Inferior parietal cortex (tissue), 1 donor: ENCODE data around the gene SLC6A3.
"Not testable (repeated sequence)": the region's sequence is repeated elsewhere in the genome, so short reads cannot be mapped to it uniquely, and the experiment has no call there.

Source experiments
- DNase-seq: peaks from one replicate; pipeline ENCODE4 v3.0.0-alpha.2; 2016; ENCODE audit errors: extremely low spot score

Gene SLC6A3

DNA sequence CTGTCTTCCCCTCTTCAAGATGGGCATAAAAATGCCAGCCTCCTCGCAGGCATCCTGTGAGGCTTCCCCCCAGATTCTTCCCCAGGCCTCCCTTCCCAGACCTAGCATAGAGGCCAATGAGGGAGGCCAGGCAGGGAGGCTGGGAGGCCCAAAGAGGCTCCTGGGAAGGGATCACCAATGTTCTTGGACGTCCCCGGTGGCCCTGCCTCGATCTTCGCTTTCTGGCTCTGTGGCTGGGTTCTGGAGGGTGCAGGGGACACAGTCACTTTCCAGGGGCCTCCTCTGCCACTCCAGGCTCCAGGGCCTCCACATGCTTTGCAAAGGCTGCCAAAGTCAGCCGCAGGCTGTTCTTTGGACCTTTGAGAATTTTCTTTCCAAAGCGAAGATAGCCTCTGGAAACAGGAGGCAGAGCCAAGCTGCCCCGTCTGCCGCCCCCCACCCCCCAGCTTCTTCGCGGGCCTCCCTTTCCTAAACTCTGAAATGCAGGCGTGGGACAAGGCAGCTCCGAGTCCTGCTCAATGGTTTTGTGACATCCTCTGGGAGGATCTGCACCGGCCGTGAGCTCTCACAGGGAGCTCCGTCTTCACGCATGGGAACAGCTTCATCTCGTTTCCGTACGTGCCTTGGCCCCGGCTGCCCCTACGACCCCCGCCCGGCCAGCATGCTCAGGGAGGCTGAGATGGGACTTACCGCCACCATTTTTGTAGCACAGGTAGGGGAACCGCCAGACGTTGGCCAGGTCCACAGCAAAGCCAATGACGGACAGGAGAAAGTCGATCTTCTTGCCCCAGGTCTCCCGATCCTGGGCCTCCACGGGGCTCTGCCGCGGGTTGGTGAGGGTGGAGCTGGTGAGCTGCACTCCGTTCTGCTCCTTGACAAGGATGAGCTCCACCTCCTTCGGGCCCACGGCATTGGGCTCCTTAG lies 2.8 kb downstream of the SLC6A3 start:
- no peak for DNase-seq

DNA sequence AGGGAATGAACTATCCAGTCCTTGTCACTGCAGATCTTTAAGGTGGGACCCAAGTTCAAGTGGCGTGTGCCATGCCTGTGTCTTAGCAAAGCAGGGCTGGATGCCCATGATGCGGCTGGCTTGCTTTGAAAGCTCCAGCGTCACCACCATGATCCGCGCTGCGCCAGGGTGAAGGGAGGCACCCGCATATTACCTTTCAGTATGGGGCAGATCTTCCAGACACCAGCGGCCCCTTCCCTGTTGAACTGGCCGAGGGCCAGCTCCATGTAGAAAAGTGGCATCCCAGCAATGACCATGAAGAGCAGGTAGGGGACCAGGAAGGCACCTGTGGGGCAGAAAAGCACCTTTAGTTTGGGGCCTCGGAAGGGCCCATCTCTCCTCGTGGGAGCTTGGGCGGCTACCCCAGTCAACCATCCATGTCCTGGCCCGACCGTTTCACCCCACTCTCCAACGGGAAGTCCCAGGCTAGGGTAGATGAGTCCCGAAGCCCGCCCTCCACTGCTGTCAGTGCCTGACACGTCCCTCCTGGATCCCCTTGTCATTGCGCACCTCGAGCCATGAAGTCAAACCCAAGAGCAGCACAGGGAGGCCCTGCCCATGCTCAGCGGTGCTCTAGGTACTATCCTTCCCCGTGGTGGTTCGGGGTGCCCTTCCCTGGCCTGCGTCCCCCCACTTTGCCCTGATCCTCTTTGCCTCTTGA lies 3.9 kb downstream of the SLC6A3 start:
- DNase-seq: no peak

DNA sequence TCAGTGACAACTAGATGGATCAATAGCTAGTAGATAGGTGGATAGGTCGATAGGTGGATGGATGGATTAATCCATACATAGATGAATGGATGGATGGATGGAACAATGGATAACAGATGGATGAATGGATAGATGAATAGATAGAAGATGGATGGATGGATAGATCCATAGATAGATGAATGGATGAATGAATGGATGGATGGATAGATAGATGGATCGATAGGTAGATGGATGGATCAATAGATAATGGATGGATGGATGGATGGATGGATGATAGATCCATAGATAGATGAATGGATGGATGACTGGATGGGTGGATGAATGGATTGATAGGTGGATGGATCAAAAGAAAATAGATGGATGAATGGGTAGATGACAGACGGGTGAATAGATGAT lies 5.1 kb downstream of the SLC6A3 start:
- no peak for DNase-seq

DNA sequence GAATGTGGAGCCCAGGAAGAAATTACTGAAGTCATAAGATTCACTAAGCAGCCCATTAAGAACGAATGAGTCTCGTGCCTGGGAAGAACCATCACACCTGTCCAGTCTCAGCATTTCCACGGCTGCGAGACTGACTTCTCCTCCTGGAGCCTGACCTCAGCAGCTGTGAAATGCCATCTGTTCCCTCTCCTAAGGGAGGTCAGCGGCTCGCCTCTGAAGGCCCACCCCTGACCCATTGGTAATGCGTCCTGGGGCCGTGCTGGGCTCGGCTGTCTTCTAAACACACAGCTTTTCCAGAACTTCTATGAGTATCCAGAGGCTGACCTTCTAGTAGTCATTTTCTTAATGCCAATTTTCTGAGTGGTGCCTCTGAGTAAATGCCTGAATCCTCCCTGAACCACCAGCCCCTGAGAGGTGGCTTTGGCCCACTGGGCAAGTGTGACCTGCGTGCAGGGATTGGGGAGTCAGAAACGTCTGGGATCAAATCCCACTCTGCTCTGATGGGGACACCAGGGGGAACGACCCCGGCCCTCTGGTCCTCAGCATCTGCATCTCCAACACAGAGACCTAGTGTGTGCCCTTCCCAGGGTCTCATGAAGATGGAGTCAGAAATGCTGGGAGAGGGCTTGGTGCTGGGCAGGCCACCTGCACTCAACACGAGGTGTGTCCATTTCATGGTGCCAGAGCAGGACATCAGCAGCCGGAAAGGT lies 5.7 kb downstream of the SLC6A3 start:
- DNase-seq: no peak

DNA sequence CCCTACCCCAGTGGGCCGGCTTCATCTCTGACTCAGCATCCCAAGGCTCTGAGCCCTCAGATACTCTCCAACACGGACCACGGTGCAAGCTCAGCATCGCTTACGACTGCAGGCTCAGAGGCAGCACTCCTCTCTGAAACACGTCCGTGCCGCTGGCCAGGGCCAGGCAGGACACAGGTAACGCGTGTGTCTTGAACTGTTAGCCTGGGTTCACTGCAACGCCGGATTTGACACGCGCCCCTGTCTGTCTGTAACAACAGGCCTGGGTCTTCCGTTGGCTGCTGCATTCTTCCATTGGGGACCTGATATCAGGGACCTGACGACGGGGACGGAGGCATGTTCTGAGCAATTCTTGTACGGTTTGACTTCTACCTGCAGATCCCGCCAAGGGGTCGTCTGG lies 6.4 kb downstream of the SLC6A3 start:
- no peak for DNase-seq

DNA sequence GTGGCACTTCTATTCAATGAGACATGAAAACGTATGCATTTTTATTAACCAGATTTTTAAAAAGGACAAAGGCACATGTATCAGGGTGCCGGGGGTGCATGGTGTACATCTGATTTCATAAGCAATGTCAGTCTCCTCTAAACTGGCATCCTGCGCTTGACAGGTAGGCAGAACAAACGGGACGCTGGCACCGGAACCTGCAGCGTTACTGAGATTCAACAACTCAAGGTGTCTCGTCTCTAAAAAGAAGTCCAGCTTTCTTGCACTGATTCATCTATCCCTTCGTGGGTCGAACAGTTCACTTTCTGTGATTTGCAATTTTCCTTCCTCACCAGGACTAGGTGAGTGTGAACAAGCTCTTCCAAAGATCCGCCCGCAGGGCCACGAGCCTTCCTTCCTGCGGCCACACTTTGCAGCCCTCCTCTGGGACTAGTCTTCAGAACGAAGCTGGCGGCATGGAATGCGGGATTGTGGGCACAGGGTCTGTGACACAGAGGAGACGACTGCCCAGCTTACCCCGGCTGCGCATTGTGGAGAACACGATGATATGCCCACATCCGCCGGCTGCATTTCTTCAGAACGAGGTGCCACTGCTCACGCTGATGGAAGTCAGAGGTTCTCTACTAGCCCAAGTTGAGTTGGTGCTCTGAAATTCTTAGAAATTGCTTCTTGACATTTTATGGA lies 7.2 kb downstream of the SLC6A3 start:
- no peak for DNase-seq

DNA sequence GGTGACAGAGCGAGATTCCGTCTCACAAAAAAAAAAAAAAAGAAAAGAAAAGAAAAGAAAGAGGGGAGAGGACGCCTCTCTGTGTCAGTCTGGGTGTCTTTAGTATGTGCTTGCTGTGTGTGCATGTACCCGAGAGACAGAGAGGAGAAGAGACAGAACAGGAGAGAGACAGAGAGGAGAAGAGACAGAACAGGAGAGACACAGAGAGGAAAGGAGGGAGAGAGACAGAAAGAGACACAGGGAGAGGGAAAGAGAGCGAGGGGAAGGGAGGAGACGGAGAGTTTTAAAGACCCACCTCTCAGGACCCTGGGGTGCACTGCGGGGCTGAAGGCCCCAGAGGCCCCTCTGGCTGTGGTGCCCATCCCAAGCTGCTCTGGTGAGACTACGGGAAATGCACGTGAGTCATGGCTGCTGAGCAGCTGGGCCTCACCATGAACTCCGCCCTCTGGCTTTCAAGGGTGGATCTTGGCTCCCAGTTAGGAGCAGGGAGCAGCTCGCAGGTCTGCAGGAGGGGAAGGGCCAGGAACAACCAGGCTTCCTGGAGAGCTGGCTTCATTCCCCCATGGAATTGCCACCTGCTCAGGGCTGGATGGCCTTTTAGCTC lies 7.9 kb downstream of the SLC6A3 start:
- DNase-seq: no peak

DNA sequence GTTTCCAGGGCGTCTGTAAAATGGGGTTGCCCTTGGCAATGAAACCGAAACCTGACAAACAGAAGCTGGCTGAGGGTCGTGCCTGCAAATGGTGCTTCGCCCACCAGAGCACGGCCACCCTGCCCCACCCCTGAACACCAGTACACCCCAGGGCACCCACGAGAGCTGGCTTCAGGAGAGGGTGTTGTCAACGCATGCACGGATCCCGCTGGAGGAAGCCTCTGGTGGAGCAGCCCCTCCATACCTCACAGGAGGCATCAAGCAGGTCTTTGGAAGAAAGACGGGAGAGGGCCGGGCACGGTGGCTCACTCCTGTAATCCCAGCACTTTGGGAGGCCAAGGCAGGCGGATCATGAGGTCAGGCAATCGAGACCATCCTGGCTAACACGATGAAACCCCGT lies 8.6 kb downstream of the SLC6A3 start:
- DNase-seq: no peak

DNA sequence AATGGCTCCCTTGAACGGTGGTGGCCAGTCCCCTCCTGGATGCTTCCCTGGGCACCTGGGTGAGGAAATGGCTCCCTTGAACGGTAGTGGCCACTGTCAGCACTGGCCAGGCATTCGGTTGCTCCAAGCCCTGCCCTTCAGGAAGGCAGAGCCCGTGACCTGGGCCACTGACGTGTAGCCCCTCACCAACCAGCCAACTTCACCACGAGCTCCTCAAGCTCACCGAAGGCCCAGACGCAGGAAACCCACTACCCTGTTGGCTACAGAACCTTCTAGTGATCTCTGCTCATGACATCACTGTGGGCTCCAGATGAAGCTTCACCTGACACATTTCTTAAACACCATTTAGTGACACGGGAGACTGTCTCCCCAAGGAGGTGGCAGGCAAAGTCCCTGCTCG lies 9.2 kb downstream of the SLC6A3 start:
- no peak for DNase-seq

DNA sequence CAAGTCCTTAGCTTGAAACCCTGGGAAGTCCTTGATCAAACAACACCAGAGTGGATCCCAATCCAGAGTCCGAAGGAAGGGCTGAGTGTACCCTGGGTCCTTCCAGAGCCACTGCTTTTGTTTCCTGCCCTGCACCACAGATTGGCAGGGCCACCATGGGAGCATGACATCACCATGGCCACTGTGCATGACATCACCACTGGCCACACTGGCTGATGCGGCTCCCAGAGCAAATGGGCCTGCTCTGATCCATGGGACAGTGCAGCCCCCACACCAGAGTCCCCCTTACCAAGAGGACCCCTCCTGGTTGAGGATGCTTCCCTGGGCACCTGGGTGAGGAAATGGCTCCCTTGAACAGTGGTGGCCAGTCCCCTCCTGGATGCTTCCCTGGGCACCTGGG lies 9.9 kb downstream of the SLC6A3 start:
- no peak for DNase-seq

DNA sequence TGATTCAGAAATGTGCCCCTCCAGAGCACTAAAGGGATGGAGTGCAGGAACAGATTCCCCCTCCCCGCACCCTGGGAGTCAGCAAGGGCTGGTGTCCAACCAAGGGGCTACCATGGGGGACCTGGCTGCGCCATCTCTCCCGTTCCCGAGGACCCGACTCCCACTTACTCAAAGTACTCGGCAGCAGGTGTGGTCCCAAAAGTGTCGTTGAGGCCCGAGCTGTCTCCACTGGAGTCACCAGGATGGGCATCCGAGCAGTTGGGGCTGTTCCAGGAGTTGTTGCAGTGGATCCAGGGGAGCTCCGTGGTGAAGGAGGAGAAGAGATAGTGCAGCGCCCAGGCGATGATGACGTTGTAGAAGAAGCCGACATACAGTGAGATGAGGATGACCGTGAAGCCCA lies 12.9 kb downstream of the SLC6A3 start:
- DNase-seq: no peak

DNA sequence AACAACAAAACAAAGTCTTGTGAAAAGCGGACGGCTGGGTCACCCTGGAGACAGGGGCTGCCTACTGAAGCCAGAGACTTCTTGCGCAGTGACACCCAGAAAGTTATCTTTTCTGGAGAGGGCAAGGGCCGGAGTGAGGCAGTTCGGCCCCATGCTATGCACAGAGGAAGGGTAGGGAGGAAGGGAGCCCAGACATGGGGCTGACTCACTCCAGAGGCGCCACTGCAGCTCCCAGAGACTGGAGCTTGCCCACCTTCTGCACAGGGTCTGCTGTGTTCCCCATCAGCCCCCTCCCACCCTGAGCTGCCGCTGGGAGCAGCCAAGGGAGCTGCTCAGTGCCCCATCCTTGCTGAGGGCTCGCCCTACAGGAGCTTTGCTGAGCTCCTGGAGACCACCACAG lies 13.3 kb downstream of the SLC6A3 start:
- DNase-seq: no peak

DNA sequence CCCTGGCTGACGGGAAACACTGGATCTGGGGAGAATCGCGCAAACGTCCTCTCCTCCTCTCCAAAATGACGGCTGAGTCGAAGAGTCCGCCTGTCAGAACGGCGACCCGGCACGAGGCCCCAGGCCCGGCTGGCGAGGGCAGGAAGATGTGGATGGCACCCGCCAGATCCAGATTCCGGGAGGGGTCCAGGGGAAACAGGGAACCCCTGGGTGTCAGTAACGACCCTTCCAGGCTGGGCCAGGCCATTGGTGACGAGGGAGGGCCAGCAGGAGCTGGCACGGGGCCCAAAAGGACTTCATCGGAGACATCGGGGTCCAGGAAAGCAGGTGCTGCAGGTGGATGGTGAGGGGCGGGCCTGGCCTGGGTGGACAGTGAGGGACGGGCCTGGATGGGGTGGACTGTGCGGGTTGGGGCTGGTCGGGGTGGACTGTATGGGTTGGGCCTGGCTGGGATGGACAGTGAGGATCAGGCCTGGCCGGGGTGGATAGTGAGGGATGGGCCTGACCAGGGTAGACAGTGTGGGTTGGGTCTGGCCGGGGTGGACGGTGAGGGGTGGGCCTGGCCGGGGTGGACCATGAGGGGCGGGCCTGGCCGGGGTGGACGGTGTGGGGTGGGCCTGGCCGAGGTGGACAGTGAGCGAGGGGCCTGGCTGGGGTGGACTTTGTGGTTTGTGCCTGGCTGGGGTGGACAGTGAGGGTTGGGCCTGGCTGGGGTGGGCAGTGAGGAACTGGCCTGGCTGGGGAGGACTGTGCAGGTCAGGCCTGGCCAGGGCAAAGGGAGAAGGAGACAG lies 14.0 kb downstream of the SLC6A3 start:
- no peak for DNase-seq

DNA sequence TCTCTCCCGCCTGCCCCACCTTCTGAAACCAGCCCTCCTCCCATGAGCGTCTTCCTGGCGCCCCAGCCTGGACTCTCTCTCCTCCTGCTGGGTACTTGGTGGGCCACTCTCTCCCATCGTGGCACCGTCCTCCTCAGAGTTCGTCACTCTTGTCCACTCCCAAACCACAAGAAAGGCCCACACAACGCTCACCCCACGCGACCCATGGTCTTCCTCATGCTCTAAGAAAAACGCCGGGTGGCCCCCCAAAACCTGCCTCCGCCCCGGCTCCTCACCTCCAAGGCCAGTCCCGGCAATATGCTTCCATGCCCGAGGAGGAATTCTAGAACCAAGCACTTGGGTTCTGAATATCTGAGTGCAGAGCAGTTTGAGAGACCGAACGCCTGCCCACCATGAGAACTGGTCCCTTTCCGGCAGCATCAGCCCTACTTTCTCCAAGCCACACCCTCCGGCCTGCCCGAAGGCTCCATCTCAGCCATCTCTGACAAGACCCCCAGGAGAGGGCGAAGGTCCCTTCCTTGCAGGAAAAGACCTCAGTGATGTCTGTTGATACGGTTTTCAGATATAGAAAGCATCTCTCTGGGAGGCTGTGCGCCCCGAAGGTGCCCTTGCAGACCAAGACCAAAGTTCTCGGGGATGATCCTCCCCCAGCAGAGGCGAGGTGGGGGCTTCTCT lies 15.0 kb downstream of the SLC6A3 start:
- DNase-seq: no peak

DNA sequence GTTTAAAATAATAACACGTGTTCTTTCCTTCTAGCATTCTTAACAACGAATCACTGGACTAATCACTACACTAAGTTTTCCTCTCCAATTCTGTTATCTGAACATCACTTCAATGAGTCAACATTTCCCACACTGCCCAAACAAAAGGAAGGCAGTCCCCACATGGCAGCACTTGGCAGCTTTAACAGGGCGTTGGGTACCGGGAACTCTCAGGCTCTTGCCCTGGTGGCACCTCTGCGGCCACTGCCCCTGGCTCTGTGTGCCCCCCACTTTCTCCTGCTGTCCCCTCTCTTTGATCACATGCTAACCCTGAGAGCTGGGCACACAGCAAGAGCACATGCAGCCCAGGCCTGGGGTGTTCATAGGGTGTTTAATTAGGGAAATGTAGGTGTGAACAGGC lies 15.7 kb downstream of the SLC6A3 start:
- no peak for DNase-seq

DNA sequence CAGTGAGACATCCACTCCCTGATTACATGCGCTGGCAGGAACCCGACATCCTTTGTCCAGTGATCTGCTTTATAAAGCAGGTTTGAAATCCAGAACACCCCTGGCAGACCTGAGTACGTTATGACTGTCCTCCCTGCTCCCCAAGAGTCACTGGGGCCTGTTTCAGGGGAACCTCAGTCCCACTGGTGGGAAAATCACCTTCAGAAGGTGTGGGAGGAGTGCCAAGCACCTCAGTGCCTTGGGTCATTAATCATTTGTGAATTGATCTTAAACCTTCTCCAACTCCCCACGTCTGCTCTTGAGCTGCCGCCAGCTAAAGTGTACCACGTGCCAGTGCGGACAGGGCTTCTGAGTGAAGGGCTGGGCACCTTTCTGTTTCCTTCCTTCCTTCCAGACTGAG lies 16.2 kb downstream of the SLC6A3 start:
- no peak for DNase-seq

DNA sequence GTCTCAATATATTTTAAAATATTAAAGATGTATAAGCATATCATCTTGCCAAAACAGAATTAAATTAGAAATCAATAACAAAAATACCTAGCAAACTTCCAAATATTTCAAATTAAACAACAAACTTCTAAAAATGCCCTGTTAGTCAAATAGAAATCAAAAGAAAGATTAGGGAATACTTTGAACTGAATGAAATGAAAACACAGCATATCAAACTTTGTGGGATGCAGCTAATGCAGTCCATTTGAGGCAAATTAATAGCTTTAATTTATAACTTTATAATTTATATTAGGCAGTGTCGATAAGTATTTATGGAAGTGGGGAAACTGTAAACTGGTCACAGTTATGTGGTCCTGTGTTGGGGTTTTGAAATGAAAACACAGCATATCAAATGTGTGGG lies 17.1 kb downstream of the SLC6A3 start:
- DNase-seq: no peak

DNA sequence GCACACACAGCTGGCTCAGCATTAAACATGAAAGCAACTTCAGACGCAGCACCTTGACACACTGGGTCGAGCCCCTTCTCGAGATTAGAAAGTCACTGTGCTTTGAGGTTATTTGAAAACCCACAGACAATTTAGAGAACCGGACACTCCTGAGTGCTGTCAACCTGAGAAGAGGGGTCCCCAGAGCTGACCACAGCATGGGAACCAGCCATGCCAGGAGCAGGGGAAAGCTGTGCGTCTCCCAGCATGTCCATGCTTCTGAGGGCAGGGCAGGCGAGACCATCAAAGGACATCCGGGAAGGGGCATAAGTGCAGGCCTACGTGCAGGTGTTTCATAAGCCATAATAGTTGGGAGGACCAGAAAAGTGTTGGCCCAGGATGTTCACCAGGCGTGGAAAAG lies 20.5 kb downstream of the SLC6A3 start:
- no peak for DNase-seq

DNA sequence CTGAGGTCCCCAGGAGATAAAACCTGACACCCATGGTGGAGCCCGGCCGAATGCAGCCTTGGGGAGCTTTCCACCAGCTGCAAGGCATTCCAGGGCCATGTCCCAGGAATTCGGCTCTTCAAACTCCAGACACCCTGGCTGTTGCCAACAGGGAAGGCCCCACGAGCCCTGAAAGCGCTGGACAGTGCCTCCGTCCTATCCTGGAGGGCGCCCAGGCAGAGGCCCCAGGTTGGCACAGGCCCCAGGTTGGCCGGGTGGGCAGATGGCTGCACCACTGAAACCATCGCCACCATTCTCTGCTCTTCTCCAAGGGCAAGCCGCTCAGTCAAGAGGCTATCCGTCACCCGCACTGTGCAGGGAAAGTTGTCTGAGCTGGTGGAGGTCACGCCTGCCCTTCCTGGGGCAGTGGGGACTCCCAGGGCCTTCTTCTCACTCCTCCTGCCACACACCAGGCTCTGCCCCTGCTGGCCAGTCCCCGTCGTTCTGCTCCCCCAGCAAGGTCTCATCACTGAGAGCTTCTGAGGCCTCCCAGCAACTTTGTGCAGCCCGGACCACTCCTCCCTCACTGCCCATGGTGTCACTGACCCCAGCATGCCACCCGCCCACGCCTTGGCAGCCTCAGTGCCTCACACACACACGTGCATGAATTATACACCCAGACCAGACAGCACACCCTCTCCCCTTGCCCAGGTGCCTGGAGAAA lies 21.2 kb downstream of the SLC6A3 start:
- DNase-seq: no peak

DNA sequence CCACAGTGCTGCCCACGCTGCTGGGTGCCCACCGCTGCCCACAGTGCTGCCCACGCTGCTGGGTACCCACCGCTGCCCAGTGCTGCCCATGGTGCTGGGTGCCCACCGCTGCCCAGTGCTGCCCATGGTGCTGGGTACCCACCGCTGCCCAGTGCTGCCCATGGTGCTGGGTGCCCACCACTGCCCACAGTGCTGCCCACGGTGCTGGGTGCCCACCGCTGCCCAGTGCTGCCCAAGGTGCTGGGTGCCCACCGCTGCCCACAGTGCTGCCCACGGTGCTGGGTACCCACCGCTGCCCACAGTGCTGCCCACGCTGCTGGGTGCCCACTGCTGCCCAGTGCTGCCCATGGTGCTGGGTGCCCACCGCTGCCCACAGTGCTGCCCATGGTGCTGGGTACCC lies 22.7 kb downstream of the SLC6A3 start:
- DNase-seq: not testable (repeated sequence)
